PC-9 (cell line): ENCODE data around the gene POU2F3.

Experiments
- CTCF ChIP-seq: fragments of 200-600 bp; sonication (generic); conservative IDR thresholded peaks from 2 replicates; pipeline ENCODE4 v1.6.1; 2017; ENCODE audit warnings: mixed run types, antibody characterized with exemption, mild to moderate bottlenecking, moderate library complexity
- EZH2 ChIP-seq: fragments of 200-600 bp; sonication (generic); IDR thresholded peaks from 2 replicates; pipeline ENCODE4 v1.8.0; 2017; ENCODE audit warnings: antibody characterized with exemption, low read depth

- TF ChIP-seq EZH2 (no peak), CTCF (no peak)
These were observed 93.9 kb downstream of the POU2F3 start for GRCh38 chr11:120333801-120334200.
